GM21529 (cell line): ENCODE measurements around the gene TIPARP.
"Not testable (repeated sequence)": the region's sequence is repeated elsewhere in the genome, so short reads cannot be mapped to it uniquely, and the experiment has no call there.

Source experiments
- ATAC-seq: cut with Tn5 transposase; IDR thresholded peaks from one replicate; pipeline ENCODE4 v1.9.1; 2021; ENCODE audit not compliant: unreplicated experiment

Gene TIPARP

GRCh38 chr3:156737049-156737448 is 62.7 kb downstream of the TIPARP start:
- ATAC-seq = not testable (repeated sequence)

- ATAC-seq = no peak
Observed at GRCh38 chr3:156738251-156738650, 63.9 kb downstream of the TIPARP start.

GRCh38 chr3:156739976-156740375 is 65.6 kb downstream of the TIPARP start:
- ATAC-seq = no peak

GRCh38 chr3:156740581-156740980 is 66.2 kb downstream of the TIPARP start:
- not testable (repeated sequence) for ATAC-seq

GRCh38 chr3:156741935-156742334 is 67.5 kb downstream of the TIPARP start:
- no peak for ATAC-seq

GRCh38 chr3:156742401-156742800 is 68.0 kb downstream of the TIPARP start:
- no peak for ATAC-seq

- ATAC-seq = no peak
Observed at GRCh38 chr3:156743859-156744258, 69.5 kb downstream of the TIPARP start.

GRCh38 chr3:156744631-156745030 is 70.2 kb downstream of the TIPARP start:
- no peak for ATAC-seq

- ATAC-seq = no peak
Observed at GRCh38 chr3:156745766-156746165, 71.4 kb downstream of the TIPARP start.

GRCh38 chr3:156747046-156747445 is 72.7 kb downstream of the TIPARP start:
- ATAC-seq = no peak

- no peak for ATAC-seq
Observed at GRCh38 chr3:156749244-156749643, 74.9 kb downstream of the TIPARP start.

- no peak for ATAC-seq
Observed at GRCh38 chr3:156750191-156750873, 75.9 kb downstream of the TIPARP start.

GRCh38 chr3:156750874-156751245 is 76.5 kb downstream of the TIPARP start:
- ATAC-seq = no peak

GRCh38 chr3:156751461-156752025 is 77.2 kb downstream of the TIPARP start:
- ATAC-seq = no peak
